IPS-18c (cell line): ENCODE data around the gene RNF207.

Experiments
- H3K4me3 ChIP-seq: 2 replicates; pipeline ENCODE4 v1.7.0; 2013; ENCODE audit warnings: low read depth, mild to moderate bottlenecking, low read length, moderate library complexity; ENCODE audit not compliant: insufficient read depth
- H3K9me3 ChIP-seq: one replicate; pipeline ENCODE4 v1.6.1; 2013; ENCODE audit warnings: mild to moderate bottlenecking, low read length, moderate library complexity; ENCODE audit not compliant: control insufficient read depth, insufficient read depth

The RNF207 gene

DNA sequence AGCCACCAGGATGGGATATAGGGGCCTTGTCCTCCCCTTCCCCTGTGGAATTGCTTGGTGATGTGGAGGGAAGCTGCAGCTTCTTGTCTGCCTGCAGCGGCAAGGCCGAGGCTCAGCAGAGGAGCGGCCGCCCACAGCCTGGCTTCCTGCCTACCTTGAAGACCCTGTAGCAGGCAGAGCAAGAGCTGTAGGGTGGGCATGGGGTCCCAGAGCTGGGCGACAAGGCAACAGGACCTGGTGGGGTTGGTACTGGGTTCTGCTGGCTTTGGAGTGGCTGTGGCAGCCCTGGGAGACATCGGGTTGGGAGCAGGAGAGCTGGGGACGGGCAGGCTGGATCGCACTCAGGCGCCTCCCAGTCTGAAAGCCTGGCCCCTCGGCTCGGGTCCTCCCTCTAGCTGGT lies 60.7 kb downstream of the RNF207 start:
- no peak overlapping the region for H3K4me3 ChIP-seq
- H3K9me3 ChIP-seq = peaks cover 2% of the 10 kb centered on the region

DNA sequence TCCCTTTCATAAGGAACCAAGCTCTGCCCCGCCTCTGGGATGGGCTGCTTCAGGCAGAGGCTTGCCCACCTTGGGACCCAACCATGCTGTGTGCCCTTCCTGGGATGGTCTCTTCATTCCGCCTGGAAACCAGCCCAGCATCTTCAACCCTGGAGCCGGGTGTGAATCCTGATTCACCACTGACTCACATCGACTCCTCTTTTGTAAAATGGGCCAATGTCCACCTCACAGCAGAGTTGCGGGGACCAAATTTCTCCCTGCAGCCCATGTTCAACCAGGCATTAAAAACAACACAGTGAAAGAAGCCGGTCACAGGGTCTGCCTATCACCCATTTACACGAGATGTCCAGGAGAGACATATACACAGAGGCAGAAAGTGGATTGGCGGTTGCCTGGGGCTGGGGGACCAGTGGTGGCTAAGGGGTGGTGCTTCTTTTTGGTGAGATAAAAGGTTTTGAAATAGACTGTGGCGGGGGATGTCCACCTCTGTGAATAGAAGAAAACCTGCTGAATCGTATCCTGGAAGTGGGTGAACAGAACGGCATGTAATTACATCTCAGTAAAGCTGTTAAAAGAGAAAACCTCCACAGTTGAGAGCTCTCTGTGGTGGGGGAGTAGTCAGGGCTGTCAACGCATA lies 61.9 kb downstream of the RNF207 start:
- H3K4me3 ChIP-seq = no peak overlapping the region
- H3K9me3 ChIP-seq = peaks cover 2% of the 10 kb centered on the region

DNA sequence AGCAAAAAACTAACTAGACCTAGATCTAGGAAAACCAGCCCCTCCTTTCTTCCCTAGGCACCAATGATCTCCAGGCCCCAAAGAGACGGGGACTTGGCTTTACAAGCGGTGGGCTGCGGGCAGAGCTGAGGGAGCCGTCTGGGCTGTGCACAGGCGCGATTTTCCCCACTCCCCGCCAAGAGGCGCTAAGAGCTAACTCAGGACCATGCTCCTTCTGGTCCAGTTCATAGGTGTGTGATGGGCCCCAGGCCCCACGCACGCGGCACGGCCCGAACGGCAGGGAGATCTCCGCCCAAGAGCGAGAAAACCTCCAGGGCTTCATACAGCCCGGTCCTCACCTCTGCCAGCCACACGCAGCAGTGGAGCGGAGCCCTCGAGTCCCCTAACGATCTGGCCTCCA lies 62.5 kb downstream of the RNF207 start:
- no peak overlapping the region for H3K4me3 ChIP-seq

DNA sequence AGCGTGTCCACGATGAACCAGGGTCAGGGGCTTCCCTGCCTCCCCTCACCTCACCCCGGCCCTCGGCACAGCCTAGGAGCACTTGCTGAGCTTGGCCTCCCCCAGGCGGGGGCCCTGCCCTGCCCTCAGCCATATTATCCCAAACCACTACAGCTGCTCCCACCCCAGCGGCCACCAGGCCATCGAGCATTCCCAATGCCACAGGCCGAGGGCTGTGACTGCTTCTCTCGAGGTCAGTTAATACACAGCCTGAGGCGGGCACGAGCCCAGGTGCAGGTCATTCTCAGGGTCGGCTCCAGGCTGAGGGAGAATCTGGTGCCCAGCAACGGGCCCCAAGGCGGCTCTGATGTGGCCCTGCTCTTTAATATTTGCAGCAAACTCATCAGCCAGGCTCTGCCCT lies 63.4 kb downstream of the RNF207 start:
- Histone ChIP-seq H3K4me3 (no peak overlapping the region), H3K9me3 (no peaks in the 10 kb centered on the region)

More for the DNA sequence above, 62.5 kb downstream of the RNF207 start:
- peaks cover 2% of the 10 kb centered on the region for H3K9me3 ChIP-seq

DNA sequence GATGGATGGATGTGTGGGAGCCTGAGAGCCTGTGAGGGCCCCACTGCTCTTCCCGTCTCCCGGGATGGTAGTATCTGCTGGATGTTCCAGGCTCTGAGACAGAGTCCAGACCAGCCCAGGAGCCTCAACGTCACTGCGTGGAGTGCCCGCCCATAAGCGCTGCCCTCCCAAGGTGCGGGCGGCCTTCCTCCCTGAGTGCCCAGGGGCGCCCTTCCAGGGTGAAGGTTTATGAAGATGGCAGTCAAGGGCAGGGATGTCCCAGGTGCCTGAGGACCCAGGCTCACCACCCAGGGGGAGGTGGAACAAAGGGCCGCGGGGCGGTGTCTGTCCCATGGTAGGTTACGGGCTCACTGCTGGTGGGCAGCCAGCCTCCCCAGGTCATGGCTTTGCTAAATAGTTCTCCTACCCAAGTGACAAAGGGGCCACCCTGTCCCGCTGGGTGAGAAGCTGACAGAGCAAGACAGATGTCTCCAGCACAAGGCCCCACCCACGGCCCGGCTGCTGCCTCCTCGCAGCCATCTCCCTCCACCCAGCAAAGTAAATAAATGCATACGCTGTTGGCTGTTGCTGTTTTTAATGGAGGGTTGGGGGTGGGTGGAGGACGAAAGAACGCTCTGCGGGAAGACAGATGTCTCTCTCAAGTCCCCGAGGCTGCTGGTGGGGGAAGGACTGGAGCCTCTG lies 63.9 kb downstream of the RNF207 start:
- no peak overlapping the region for H3K4me3 ChIP-seq
- H3K9me3 ChIP-seq = no peaks in the 10 kb centered on the region

DNA sequence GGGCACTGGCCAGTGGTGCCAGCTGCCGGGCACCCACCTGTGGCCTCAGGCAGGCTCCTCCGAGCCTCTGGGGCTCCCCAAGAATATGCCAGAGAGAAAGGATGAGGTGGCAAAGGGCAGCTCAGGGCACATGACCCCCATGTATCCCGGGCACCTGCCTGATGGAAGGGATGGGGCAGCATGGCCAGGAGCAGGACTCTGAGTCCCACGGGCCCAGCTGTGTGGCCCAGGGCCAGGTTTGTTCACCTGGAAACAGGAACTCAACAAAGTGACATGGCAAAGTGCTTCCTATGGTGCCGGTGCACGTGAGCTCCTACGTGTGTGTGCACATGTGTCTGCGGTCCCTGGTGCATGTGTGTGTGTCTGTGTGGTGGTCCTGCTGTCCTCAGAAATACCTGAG lies 64.5 kb downstream of the RNF207 start:
- no peaks in the 10 kb centered on the region for H3K9me3 ChIP-seq
- H3K4me3 ChIP-seq = no peak overlapping the region
